Stimulated activated CD4-positive, alpha-beta T cell treated with anti-CD3 and anti-CD28 coated beads, Interleukin-2, amount 100 ng/mL, for 48 hours (primary cell): ENCODE results near the gene CYTH1.

ENCODE experiments used
- DNase-seq, 2 donors: peaks; one replicate each; pipeline ENCODE4 v3.0.0-alpha.2; 2020

The CYTH1 gene

GRCh38 chr17:78803186-78803845, 21.2 kb upstream of the CYTH1 start:
- DNase-seq = no peak

DNA sequence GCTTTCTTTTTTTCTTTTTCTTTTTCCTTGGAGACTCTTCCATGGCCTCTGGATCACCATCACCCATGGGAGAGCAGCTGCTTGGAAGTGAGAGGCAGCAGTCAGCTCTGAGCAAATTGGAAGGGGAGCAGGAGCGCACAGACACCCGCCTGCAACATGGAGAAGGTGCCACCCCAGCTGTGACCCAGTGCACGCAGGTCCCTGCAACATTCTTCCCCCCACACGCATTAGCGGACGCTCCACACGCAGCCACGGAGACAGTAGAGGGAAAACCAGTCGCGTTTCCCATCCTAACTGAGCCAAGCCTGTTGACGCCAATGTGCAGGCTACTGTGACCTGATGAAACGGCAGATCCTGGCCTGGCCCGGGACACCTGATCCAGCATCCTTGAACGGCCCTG, 20.4 kb upstream of the CYTH1 start:
- no peak for DNase-seq

DNA sequence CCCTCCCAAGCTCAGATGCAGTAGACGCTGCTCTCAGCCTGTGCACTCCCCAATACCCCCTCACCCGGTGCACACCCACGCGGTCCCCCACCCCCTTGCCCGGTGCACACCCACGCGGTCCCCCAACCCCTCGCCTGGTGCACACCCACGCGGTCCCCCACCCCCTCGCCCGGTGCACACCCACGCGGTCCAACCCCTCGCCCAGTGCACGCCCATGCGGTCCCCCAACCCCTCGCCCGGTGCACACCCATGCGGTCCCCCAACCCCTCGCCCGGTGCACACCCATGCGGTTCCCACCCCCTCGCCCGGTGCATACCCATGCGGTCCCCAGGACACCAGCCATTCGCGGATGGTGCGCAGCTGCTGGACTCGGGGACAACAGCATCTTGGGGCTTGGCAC, 19.9 kb upstream of the CYTH1 start:
- no peak for DNase-seq

- DNase-seq = no peak
Measured at GRCh38 chr17:78800132-78800931, 18.3 kb upstream of the CYTH1 start.

DNA sequence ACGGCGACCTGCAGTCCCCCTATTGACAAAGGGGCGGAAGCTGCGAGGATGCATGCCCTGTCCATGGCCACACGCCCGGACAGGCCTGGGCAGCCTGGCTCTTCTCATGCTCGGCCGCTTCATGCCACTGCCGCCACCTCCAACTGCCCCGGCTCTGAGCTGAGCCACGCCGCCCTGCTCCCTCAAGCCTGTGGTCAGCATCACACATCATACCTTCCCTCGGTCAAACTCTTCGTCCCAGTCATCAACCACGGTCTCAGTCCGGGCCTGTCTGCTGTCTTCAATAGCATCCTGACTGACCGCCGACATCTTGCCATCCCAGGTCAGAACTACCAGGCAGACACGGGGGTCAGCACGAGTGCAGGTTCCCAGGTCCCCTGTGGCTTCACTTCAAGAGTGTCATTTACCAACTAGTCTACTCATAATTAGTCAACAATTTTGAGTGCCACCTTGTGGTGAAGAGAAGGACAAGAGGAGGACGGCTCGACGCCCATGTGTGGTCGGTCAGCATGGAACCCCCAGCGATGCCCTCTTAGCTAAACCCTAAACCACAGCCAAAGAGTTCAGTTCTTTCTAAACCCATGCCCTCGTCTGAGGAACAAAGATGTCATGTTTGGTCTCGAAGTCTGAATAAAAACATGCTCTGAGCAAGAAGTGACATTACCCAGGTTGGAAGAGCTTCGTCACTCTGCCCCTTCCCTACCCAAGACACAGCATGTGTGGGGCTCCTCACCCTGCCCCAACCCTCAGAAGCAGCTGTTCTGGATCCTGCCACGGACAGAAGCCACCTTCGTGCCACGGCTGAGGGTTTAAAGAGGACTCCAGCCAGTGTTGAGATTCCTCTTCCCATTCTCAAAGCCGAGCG, 16.9 kb upstream of the CYTH1 start:
- no peak for DNase-seq

DNA sequence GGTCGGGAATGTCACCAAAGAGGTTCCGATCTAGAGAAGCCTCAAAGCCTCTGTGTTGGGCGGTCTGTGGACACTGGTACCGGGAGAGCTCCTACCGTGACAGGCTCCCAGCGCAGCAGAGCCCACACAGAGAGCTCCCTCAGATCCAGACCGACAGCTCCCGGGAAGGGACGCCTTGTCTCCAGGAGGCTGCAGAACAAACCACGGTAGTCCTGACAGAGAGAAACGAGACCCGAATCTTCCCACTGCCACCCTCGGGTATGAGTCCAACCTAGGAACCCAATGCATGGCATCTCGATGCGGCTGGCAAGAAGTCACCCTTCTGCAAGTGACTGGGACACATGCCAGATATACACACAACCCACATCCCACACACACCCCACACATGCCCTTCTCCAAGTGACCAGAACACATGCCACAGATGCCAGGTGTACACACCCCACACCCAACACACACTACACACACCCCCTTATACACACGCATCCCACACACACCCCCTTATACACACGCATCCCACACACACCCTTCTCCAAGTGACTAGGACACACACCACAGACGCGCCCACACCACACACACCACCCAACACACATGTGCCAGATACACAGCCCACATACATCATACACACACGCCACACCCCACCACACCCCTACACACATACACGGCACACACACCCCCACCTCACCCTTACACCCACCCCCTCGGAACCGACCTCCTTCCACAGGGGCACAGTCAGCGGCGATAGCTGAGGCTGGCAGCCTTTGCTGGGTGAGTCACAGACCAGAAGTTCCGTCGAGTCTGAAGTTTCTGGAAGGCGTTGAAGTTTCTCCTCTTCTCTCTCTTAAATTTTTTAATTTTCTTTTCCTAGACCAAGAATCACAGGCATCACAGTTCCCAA, 15.9 kb upstream of the CYTH1 start:
- no peak for DNase-seq

GRCh38 chr17:78797213-78797612, 15.1 kb upstream of the CYTH1 start:
- DNase-seq = no peak

DNA sequence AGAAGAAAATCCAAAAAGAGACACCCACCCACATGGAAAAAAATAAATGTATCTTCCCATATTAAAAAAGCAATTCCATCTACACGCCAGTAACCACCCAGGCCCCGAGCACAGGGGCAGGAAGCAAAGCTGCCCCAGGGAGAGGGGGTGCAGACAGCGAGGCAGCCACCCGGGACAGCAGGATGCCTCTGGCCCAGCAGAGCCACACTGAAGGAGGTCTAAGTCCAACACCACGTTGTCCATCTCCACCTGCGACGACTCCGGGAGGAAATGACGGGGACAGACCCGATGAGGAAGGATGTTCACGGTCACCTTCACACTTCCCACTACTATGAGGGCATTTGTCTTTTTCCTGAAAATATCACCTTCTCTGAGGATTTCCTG, 14.4 kb upstream of the CYTH1 start:
- DNase-seq = no peak

- no peak for DNase-seq
Measured at GRCh38 chr17:78795861-78796516, 13.9 kb upstream of the CYTH1 start.

- DNase-seq = no peak
Measured at GRCh38 chr17:78794864-78795640, 13.0 kb upstream of the CYTH1 start.

- DNase-seq = no peak
Measured at GRCh38 chr17:78794399-78794798, 12.3 kb upstream of the CYTH1 start.

GRCh38 chr17:78793968-78794367, 11.9 kb upstream of the CYTH1 start:
- DNase-seq = no peak

DNA sequence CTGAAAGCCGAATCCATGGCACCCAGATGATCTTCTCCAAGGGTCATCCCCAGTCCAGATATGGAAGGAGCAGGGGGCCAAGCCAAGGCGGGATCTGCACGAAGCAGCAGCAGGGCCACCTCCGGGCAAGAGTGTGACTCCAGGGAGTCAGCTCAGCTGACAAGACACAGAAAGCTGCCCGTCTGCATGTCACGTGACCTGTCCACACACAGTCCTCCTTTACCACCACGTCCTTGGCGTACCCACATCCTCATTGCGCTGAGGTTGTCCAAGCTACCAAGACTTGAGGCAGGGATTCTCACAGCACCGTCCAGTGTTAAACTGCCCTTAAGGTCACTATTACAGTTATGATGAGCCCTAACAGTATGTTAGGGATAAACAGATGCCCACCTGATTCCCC, 11.3 kb upstream of the CYTH1 start:
- DNase-seq = no peak

DNA sequence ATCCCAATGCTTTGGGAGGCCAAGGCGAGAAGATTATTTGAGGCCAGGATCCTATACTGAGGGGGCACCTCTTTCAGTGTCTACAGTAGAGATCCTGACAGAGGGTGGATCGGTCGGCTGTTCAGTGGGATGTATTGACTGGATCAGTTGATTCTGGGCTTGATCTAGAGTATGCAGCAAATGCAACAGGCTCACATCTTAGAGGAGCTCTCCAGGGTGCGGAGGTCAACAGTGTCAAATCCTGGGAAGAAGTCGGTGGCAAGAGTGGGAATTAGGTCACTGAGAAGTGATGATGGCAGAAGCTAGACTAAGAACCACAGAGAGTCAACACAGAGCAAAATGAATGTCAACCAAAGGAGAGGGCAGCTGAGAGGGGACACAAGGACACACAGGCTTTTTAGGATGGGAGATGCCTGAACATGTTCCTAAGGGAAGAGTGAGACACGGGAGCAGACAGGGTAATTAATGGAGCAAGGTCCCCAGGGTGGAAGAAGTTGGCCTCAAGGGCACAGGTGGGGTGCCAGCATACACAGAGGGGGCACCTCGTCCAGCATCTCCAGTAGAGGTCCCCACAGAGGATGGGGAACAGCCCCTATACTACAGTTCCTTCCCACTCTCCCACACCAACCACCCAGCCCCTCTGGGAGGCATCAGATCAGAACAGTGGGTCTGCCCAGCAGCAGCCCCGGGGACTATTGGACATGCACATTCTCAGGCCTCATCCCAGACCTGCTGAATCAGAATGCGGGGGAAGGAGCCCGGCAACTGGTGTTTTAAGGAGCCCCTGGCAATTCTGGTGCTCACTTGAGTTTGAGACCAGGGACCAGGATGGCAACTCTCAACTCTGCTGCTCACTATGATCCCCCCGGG, 10.0 kb upstream of the CYTH1 start:
- no peak for DNase-seq

- DNase-seq = no peak
Measured at GRCh38 chr17:78790552-78790951, 8.5 kb upstream of the CYTH1 start.

- no peak for DNase-seq
Measured at GRCh38 chr17:78789663-78790181, 7.6 kb upstream of the CYTH1 start.

GRCh38 chr17:78789149-78789662, 7.1 kb upstream of the CYTH1 start:
- DNase-seq = no peak

DNA sequence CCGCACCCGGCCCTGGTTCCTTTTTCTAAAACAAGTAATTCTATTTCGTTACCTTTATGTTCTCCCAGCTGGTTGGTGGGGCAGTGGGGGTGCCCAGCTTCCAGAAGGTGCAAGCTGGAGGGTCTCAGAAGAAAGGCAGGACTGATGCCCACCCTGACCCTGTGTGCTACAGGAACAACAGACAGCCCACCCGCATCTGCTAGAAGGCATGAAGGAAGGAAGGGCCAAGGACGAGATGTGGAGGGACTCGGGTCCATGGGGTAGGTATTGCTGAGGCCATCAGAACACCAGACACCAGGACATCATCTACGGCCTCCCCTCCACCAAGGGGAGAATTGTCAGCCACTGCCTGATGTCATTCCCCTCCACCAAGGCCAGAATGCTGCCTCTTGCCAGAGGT, 6.4 kb upstream of the CYTH1 start:
- no peak for DNase-seq

- no peak for DNase-seq
Measured at GRCh38 chr17:78787444-78787843, 5.4 kb upstream of the CYTH1 start.

DNA sequence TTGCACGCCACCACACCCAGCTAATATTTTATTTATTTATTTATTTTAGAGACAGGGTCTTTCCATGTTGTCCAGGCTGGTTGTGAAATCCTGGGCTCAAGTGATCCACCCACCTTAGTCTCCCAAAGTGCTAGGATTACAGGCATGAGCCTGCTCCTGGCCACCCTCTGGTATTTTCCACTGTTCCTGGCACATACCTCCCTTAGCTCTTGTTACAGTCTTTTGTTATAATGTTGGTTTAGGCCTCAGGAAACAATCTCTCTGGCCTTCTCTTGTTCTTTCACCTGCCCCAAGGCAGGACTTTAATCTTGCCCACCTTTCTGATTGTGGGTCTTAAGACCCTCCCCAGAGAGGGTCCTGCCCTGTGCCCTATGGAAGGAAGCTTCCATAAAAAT, 3.6 kb upstream of the CYTH1 start:
- no peak for DNase-seq
